ENCODE measurements around the gene COL9A3. TPM values are rescaled to one million over a fixed set of nuclear protein-coding genes. Genes with fewer than 3 reads are reported as not detected.

COL9A3 gene
- total and polyA plus RNA-seq, 8 donors: 1.7 to 183 (median 9.5) TPM

GRCh38 chr20:62890444-62890843, 73.6 kb downstream of the COL9A3 start:
- Histone ChIP-seq H3K36me3 (peaks cover 4 to 75% (median 48%) of the 10 kb centered on the region in 3 donors), H3K27me3 (no peaks in the 10 kb centered on the region), H3K27ac (no peak overlapping the region), H3K4me3 (no peak overlapping the region), H3K4me1 (no peaks in the 10 kb centered on the region), H3K9me3 (no peaks in the 10 kb centered on the region)
- ATAC-seq: no peak
- TF ChIP-seq CTCF (IDR thresholded peaks at IDR 0.05): no peak
- DNase-seq: peak in 1 of 6 donors; percentile 18
- intact Hi-C loops (cut with DNase I): loop anchor here in 1 of 3 donors (10.0 kb wide), 1 partner anchor 124 kb away; no protein-coding TSS in a partner anchor
- WGBS, 2 donors: 91 to 96% methylated on average over 7 of the region's 7 CpGs
- no peak for FAIRE-seq

Other genes starting within 250 kb of the COL9A3 start
- 1 to 10 TPM; 1.2 to 5.1 (median 1.8) TPM for gene SLCO4A1, start 174.5 kb upstream of the COL9A3 start, total RNA-seq
- 10 to 100 TPM in 1 of 2 donors, 1 to 10 TPM in 1; 7.4 to 15.9 TPM for gene SLCO4A1, start 174.5 kb upstream of the COL9A3 start, polyA plus RNA-seq
- under 1 TPM in 4 of 6 donors, not detected in 2; 0.04 to 0.12 (median 0.09) TPM for gene NTSR1, start 108.2 kb upstream of the COL9A3 start, total RNA-seq
- under 1 TPM; 0.02 to 0.15 TPM for gene NTSR1, start 108.2 kb upstream of the COL9A3 start, polyA plus RNA-seq
- gene MRGBP, start 20.6 kb upstream of the COL9A3 start, total RNA-seq: 1 to 10 TPM; 2.6 to 4.4 (median 3.7) TPM
- 10 to 100 TPM in 1 of 2 donors, 1 to 10 TPM in 1; 5.3 to 11.3 TPM for gene MRGBP, start 20.6 kb upstream of the COL9A3 start, polyA plus RNA-seq
- 10 to 100 TPM; 18.1 to 25.4 (median 21.0) TPM for gene OGFR, start 12.2 kb upstream of the COL9A3 start, total RNA-seq
- 10 to 100 TPM; 50.8 to 79.5 TPM for gene OGFR, start 12.2 kb upstream of the COL9A3 start, polyA plus RNA-seq
- gene TCFL5, start 44.8 kb downstream of the COL9A3 start, total RNA-seq: 1 to 10 TPM; 3.5 to 4.9 (median 4.0) TPM
- gene TCFL5, start 44.8 kb downstream of the COL9A3 start, polyA plus RNA-seq: 1 to 10 TPM; 2.5 to 4.9 TPM
- gene DIDO1, start 109.5 kb downstream of the COL9A3 start, total RNA-seq: 10 to 100 TPM; 16.7 to 29.8 (median 18.5) TPM
- 10 to 100 TPM; 17.3 to 21.2 TPM for gene DIDO1, start 109.5 kb downstream of the COL9A3 start, polyA plus RNA-seq
- gene GID8, start 121.1 kb downstream of the COL9A3 start, total RNA-seq: 10 to 100 TPM; 13.1 to 22.4 (median 16.6) TPM
- 10 to 100 TPM in 1 of 2 donors, 1 to 10 TPM in 1; 6.0 to 14.6 TPM for gene GID8, start 121.1 kb downstream of the COL9A3 start, polyA plus RNA-seq
- gene SLC17A9, start 135.7 kb downstream of the COL9A3 start, total RNA-seq: 1 to 10 TPM in 5 of 6 donors, under 1 TPM in 1; 0.63 to 7.7 (median 2.3) TPM
- 1 to 10 TPM; 3.5 to 6.2 TPM for gene SLC17A9, start 135.7 kb downstream of the COL9A3 start, polyA plus RNA-seq
- not detected for gene BHLHE23, start 189.9 kb downstream of the COL9A3 start, total RNA-seq
- not detected for gene BHLHE23, start 189.9 kb downstream of the COL9A3 start, polyA plus RNA-seq

All from pancreas (tissue), 10 donors.